Endothelial cell of umbilical vein (primary cell): ENCODE results near the gene ARHGEF17. TPM values are rescaled to one million over a fixed set of nuclear protein-coding genes. Genes with fewer than 3 reads are reported as not detected.
A peak's percentile ranks its signal among the peaks of the same experiment; 100 is the strongest.

Source experiments
- BruUV-seq: library from RNA; stranded (reverse); fragments of 400-500 nt; replicated peaks from 2 replicates; lab custom pipeline; 2021; lab: Mats Ljungman, UMichigan
- CTCF ChIA-PET: fragments of 300-600, 350-600 bp; sonication (Branson Sonifier 250); formaldehyde crosslinking; loops from one replicate; lab custom pipeline; 2021; ENCODE audit warnings: antibody characterized with exemption, inconsistent platforms; lab: Charles Lee
- POLR2A ChIA-PET: fragments of 300-600, 350-600 bp; sonication (Branson Sonifier 250); formaldehyde crosslinking; loops from one replicate; lab custom pipeline; 2021; ENCODE audit warnings: antibody characterized with exemption, inconsistent platforms; lab: Charles Lee
- DNase-seq: peaks from one replicate; pipeline ENCODE4 v3.0.0-alpha.2; 2011; ENCODE audit warnings: low read depth, low spot score
- FAIRE-seq: peaks from 2 replicates; lab custom pipeline; 2011; peaks lifted over from hg19 to GRCh38; lab: Jason Lieb, UNC
- H2AFZ ChIP-seq: 2 replicates; pipeline ENCODE4 v1.6.0; 2012; ENCODE audit warnings: low read depth, low read length, control low read depth, inconsistent platforms
- H3K27ac ChIP-seq: 2 replicates; pipeline ENCODE4 v1.5.1; 2011; ENCODE audit warnings: low read depth, mild to moderate bottlenecking, control low read depth, low read length, moderate library complexity; ENCODE audit not compliant: insufficient read depth
- H3K27me3 ChIP-seq, 2 experiments: 2 replicates each; pipeline versions ENCODE4 v1.6.0 to v1.6.1; 2011; ENCODE audit warnings: low read length in 2 of 2, mixed read lengths in 1 of 2; ENCODE audit not compliant: control insufficient read depth in 2 of 2, insufficient read depth in 2 of 2
- H3K36me3 ChIP-seq, 2 experiments: 2 replicates in 1 of 2; 3 replicates in 1 of 2; pipeline ENCODE4 v1.5.1; 2011; ENCODE audit warnings: low read length in 2 of 2, mild to moderate bottlenecking in 1 of 2, moderate library complexity in 1 of 2; ENCODE audit not compliant: control insufficient read depth in 2 of 2, insufficient read depth in 2 of 2; ENCODE audit errors: extremely low read depth in 1 of 2
- H3K4me1 ChIP-seq: 3 replicates; pipeline ENCODE4 v1.5.1; 2011; ENCODE audit warnings: mild to moderate bottlenecking, low read length; ENCODE audit not compliant: control insufficient read depth, insufficient read depth; ENCODE audit errors: extremely low read depth
- H3K4me2 ChIP-seq: 2 replicates; pipeline ENCODE4 v1.6.1; 2011; ENCODE audit warnings: low read length, control low read depth, mixed read lengths; ENCODE audit not compliant: insufficient read depth
- H3K4me3 ChIP-seq, 3 experiments: fragments of 200-600 bp in 1 of 3; sonication (generic), shearing (Covaris generic) in 1 of 3; replicated peaks in 1 of 3; 2 replicates each; pipeline ENCODE4 v1.5.1; 2011 to 2016; ENCODE audit warnings: control low read depth in 3 of 3, low read length in 3 of 3, mild to moderate bottlenecking in 2 of 3, inconsistent platforms in 1 of 3, low read depth in 1 of 3, moderate library complexity in 1 of 3; ENCODE audit not compliant: insufficient read depth in 1 of 3
- H3K79me2 ChIP-seq: 2 replicates; pipeline ENCODE4 v1.6.0; 2012; ENCODE audit warnings: low read length, inconsistent platforms; ENCODE audit not compliant: control insufficient read depth, insufficient read depth
- H3K9ac ChIP-seq: replicated peaks from 2 replicates; pipeline ENCODE3; 2011; ENCODE audit warnings: low read length, control low read depth; ENCODE audit not compliant: insufficient read depth; ENCODE audit errors: extremely low read depth
- H3K9me1 ChIP-seq: replicated peaks from 3 replicates; pipeline ENCODE4 v1.6.0; 2011; ENCODE audit warnings: mild to moderate bottlenecking, low read length; ENCODE audit not compliant: control insufficient read depth, insufficient read depth; ENCODE audit errors: extremely low read depth
- H3K9me3 ChIP-seq: replicated peaks from 2 replicates; pipeline ENCODE4 v1.5.1; 2012; ENCODE audit warnings: low read length, inconsistent platforms; ENCODE audit not compliant: control insufficient read depth, insufficient read depth
- H4K20me1 ChIP-seq: replicated peaks from 2 replicates; pipeline ENCODE3; 2011; ENCODE audit warnings: mild to moderate bottlenecking, low read length; ENCODE audit not compliant: control insufficient read depth, insufficient read depth; ENCODE audit errors: extremely low read depth
- CTCF ChIP-seq, 2 donors: IDR thresholded peaks; 1 replicate in 1 of 2; 2 replicates in 1 of 2; pipeline ENCODE4 v1.5.1; 2011; ENCODE audit warnings: low read length in 2 of 2, mild to moderate bottlenecking in 2 of 2, moderate library complexity in 2 of 2, control low read depth in 1 of 2, inconsistent platforms in 1 of 2, low read depth in 1 of 2; ENCODE audit not compliant: insufficient read depth in 1 of 2; ENCODE audit errors: extremely low read depth in 1 of 2
- EZH2 ChIP-seq: IDR thresholded peaks from 2 replicates; pipeline ENCODE4 v1.6.1; 2012; ENCODE audit warnings: borderline replicate concordance, low read depth, mild to moderate bottlenecking, moderate library complexity, low read length, inconsistent platforms; ENCODE audit not compliant: severe bottlenecking
- FOS ChIP-seq: IDR thresholded peaks from 2 replicates; pipeline ENCODE4 v1.6.1; 2011; ENCODE audit warnings: mild to moderate bottlenecking, low read length, moderate library complexity, borderline replicate concordance; ENCODE audit not compliant: insufficient read depth
- GATA2 ChIP-seq: IDR thresholded peaks from 2 replicates; pipeline ENCODE4 v1.7.0; 2011; ENCODE audit warnings: low read depth, mild to moderate bottlenecking, moderate library complexity, mixed read lengths, low read length; ENCODE audit not compliant: insufficient read length, insufficient read depth
- JUN ChIP-seq: IDR thresholded peaks from 2 replicates; pipeline ENCODE4 v1.6.1; 2011; ENCODE audit warnings: borderline replicate concordance, low read depth; ENCODE audit not compliant: insufficient read length, insufficient read depth
- MAX ChIP-seq: IDR thresholded peaks from 2 replicates; pipeline ENCODE4 v1.6.1; 2011; ENCODE audit not compliant: insufficient read depth, insufficient read length
- MYC ChIP-seq: IDR thresholded peaks from one replicate; pipeline ENCODE4 v1.6.1; 2011; ENCODE audit warnings: mild to moderate bottlenecking, low read depth, low read length
- POLR2A ChIP-seq: IDR thresholded peaks from 2 replicates; pipeline ENCODE4 v1.6.1; 2012; ENCODE audit warnings: low read depth, mild to moderate bottlenecking, control low read depth, low read length
- POLR2AphosphoS5 ChIP-seq: IDR thresholded peaks from 2 replicates; pipeline ENCODE4 v1.6.1; 2012; ENCODE audit warnings: low read depth, mild to moderate bottlenecking, control low read depth, low read length, moderate library complexity; ENCODE audit not compliant: insufficient read depth
- dilution Hi-C: fragments of 300-500 bp; cut with MboI; formaldehyde crosslinking; loops from one replicate; pipeline ENCODE4 v1.15.0; 2019; ENCODE audit warnings: low sequenced_read_pairs; ENCODE audit not compliant: extremely low pct_ligation_motif_present
- intact Hi-C: fragments of 100-400 bp; cut with micrococcal nuclease; formaldehyde crosslinking; loops from one replicate; pipeline ENCODE4 v1.10.0; 2022
- polyA plus RNA-seq, 4 experiments: library from polyadenylated mRNA; depleted of rRNA in 3 of 4; stranded (reverse) in 3 of 4; unstranded in 1 of 4; fragments of >200 nt; gene quantifications; 2 replicates each; pipeline versions ENCODE4 v1.2.1 to v1.2.3, GENCODE V29; 2011 to 2012; ENCODE audit warnings: missing spikeins in 1 of 4
- total RNA-seq: library from RNA; stranded (reverse); gene quantifications from 2 replicates; pipeline ENCODE4 v1.2.3, GENCODE V29; 2021

ARHGEF17 gene
- total and polyA plus RNA-seq, 2 donors (not counting 3 experiments of a cell fraction or from before 2014, with no cell fraction given): 74.9 to 89.9 TPM

GRCh38 chr11:73400293-73400692 is 92.2 kb downstream of the ARHGEF17 start:
- Histone ChIP-seq H4K20me1 (no peaks in the 10 kb centered on the region), H2AFZ (no peak overlapping the region), H3K9ac (no peak overlapping the region), H3K36me3 (peaks cover 2 to 4% of the 10 kb centered on the region in 2 experiments), H3K79me2 (no peaks in the 10 kb centered on the region), H3K4me3 (no peak overlapping the region), H3K27ac (no peak overlapping the region), H3K9me3 (no peaks in the 10 kb centered on the region), H3K9me1 (no peaks in the 10 kb centered on the region), H3K4me1 (peaks cover 7% of the 10 kb centered on the region), H3K27me3 (no peaks in the 10 kb centered on the region), H3K4me2 (no peak overlapping the region)
- DNase-seq: no peak
- dilution Hi-C loops: no loop called here
- POLR2A ChIA-PET: no interaction called here
- FAIRE-seq: peak; percentile 15
- TF ChIP-seq EZH2 (no peak), JUN (no peak), POLR2A (no peak), CTCF (IDR thresholded peaks at IDR 0.05; ENCODE audit: extremely low read depth in 1 of 2, insufficient read depth in 1 of 2, low read depth in 1 of 2, low read length in 2 of 2) (no peak), MYC (no peak), GATA2 (no peak), MAX (no peak), POLR2AphosphoS5 (no peak), FOS (no peak)
- intact Hi-C loops: loop anchor here (5.0 to 10.0 kb wide), 2 partner anchors 225 to 532 kb away; no protein-coding TSS in a partner anchor
- no TSS peak for BruUV-seq
- CTCF ChIA-PET: interaction anchor here (0.7 to 6.4 kb wide), 8 partner anchors 14 to 261 kb away, joined by 3 to 89 read pairs (median 5); no protein-coding TSS in a partner anchor
